Dermis microvascular lymphatic vessel endothelial cell (primary cell): ENCODE results near the gene ZMYND8. TPM values are rescaled to one million over a fixed set of nuclear protein-coding genes. Genes with fewer than 3 reads are reported as not detected.
A peak's percentile ranks its signal among the peaks of the same experiment; 100 is the strongest.
"Not testable (repeated sequence)": the region's sequence is repeated elsewhere in the genome, so short reads cannot be mapped to it uniquely, and the experiment has no call there.

Experiments used
- DNase-seq, 2 donors: peaks; one replicate each; pipeline versions ENCODE4 v3.0.0 to v3.0.0-alpha.2; 2010; ENCODE audit warnings: low read depth in 2 of 2
- total RNA-seq: library from RNA; depleted of rRNA; stranded (reverse); fragments of >200 nt; gene quantifications from 2 replicates; pipeline ENCODE4 v1.2.1, GENCODE V29; 2014

Gene ZMYND8
- total RNA-seq, 1 donor from 2014 or later, result 24.9 TPM

- no peak for DNase-seq
These were observed 45.8 kb downstream of the ZMYND8 start for GRCh38 chr20:47310729-47311128.

GRCh38 chr20:47309806-47310426 is 46.6 kb downstream of the ZMYND8 start:
- no peak for DNase-seq

GRCh38 chr20:47309394-47309793 is 47.1 kb downstream of the ZMYND8 start:
- no peak for DNase-seq

- DNase-seq, result not testable (repeated sequence)
These were observed 48.9 kb downstream of the ZMYND8 start for GRCh38 chr20:47307569-47307968.

- no peak for DNase-seq
These were observed 49.6 kb downstream of the ZMYND8 start for GRCh38 chr20:47306755-47307370.

- no peak for DNase-seq
These were observed 50.4 kb downstream of the ZMYND8 start for GRCh38 chr20:47306095-47306494.

GRCh38 chr20:47305667-47306066 is 50.8 kb downstream of the ZMYND8 start:
- DNase-seq, result no peak

GRCh38 chr20:47304287-47304686 is 52.2 kb downstream of the ZMYND8 start:
- peak in 1 of 2 donors; percentile 41 for DNase-seq

GRCh38 chr20:47303736-47304135 is 52.8 kb downstream of the ZMYND8 start:
- DNase-seq, result peak in 1 of 2 donors; percentile 28

GRCh38 chr20:47300071-47300470 is 56.4 kb downstream of the ZMYND8 start:
- DNase-seq, result no peak

GRCh38 chr20:47298624-47299023 is 57.9 kb downstream of the ZMYND8 start:
- DNase-seq, result no peak

- no peak for DNase-seq
These were observed 58.8 kb downstream of the ZMYND8 start for GRCh38 chr20:47297746-47298145.

GRCh38 chr20:47296950-47297349 is 59.5 kb downstream of the ZMYND8 start:
- DNase-seq, result no peak

- no peak for DNase-seq
These were observed 60.5 kb downstream of the ZMYND8 start for GRCh38 chr20:47295921-47296426.

- no peak for DNase-seq
These were observed 61.2 kb downstream of the ZMYND8 start for GRCh38 chr20:47295129-47295813.

GRCh38 chr20:47293631-47294030 is 62.9 kb downstream of the ZMYND8 start:
- no peak for DNase-seq

- DNase-seq, result no peak
These were observed 63.9 kb downstream of the ZMYND8 start for GRCh38 chr20:47292581-47292980.

- DNase-seq, result no peak
These were observed 65.7 kb downstream of the ZMYND8 start for GRCh38 chr20:47290666-47291430.

GRCh38 chr20:47290008-47290407 is 66.5 kb downstream of the ZMYND8 start:
- no peak for DNase-seq

GRCh38 chr20:47289096-47289495 is 67.4 kb downstream of the ZMYND8 start:
- DNase-seq, result no peak

- not testable (repeated sequence) for DNase-seq
These were observed 68.0 kb downstream of the ZMYND8 start for GRCh38 chr20:47288530-47288929.

GRCh38 chr20:47287609-47288144 is 68.8 kb downstream of the ZMYND8 start:
- DNase-seq, result no peak
